Endothelial cell of umbilical vein (primary cell): Measurements from ENCODE around the gene BMAL2. TPM values are rescaled to one million over a fixed set of nuclear protein-coding genes. Genes with fewer than 3 reads are reported as not detected.

ENCODE experiments used
- BruUV-seq: library from RNA; stranded (reverse); fragments of 400-500 nt; replicated peaks from 2 replicates; lab custom pipeline; 2021; lab: Mats Ljungman, UMichigan
- CTCF ChIA-PET: fragments of 300-600, 350-600 bp; sonication (Branson Sonifier 250); formaldehyde crosslinking; loops from one replicate; lab custom pipeline; 2021; ENCODE audit warnings: antibody characterized with exemption, inconsistent platforms; lab: Charles Lee
- POLR2A ChIA-PET: fragments of 300-600, 350-600 bp; sonication (Branson Sonifier 250); formaldehyde crosslinking; loops from one replicate; lab custom pipeline; 2021; ENCODE audit warnings: antibody characterized with exemption, inconsistent platforms; lab: Charles Lee
- DNase-seq: peaks from one replicate; pipeline ENCODE4 v3.0.0-alpha.2; 2011; ENCODE audit warnings: low read depth, low spot score
- FAIRE-seq: peaks from 2 replicates; lab custom pipeline; 2011; peaks lifted over from hg19 to GRCh38; lab: Jason Lieb, UNC
- H2AFZ ChIP-seq: 2 replicates; pipeline ENCODE4 v1.6.0; 2012; ENCODE audit warnings: low read depth, low read length, control low read depth, inconsistent platforms
- H3K27ac ChIP-seq: 2 replicates; pipeline ENCODE4 v1.5.1; 2011; ENCODE audit warnings: low read depth, mild to moderate bottlenecking, control low read depth, low read length, moderate library complexity; ENCODE audit not compliant: insufficient read depth
- H3K27me3 ChIP-seq, 2 experiments: 2 replicates each; pipeline versions ENCODE4 v1.6.0 to v1.6.1; 2011; ENCODE audit warnings: low read length in 2 of 2, mixed read lengths in 1 of 2; ENCODE audit not compliant: control insufficient read depth in 2 of 2, insufficient read depth in 2 of 2
- H3K36me3 ChIP-seq, 2 experiments: 2 replicates in 1 of 2; 3 replicates in 1 of 2; pipeline ENCODE4 v1.5.1; 2011; ENCODE audit warnings: low read length in 2 of 2, mild to moderate bottlenecking in 1 of 2, moderate library complexity in 1 of 2; ENCODE audit not compliant: control insufficient read depth in 2 of 2, insufficient read depth in 2 of 2; ENCODE audit errors: extremely low read depth in 1 of 2
- H3K4me1 ChIP-seq: 3 replicates; pipeline ENCODE4 v1.5.1; 2011; ENCODE audit warnings: mild to moderate bottlenecking, low read length; ENCODE audit not compliant: control insufficient read depth, insufficient read depth; ENCODE audit errors: extremely low read depth
- H3K4me2 ChIP-seq: 2 replicates; pipeline ENCODE4 v1.6.1; 2011; ENCODE audit warnings: low read length, control low read depth, mixed read lengths; ENCODE audit not compliant: insufficient read depth
- H3K4me3 ChIP-seq, 3 experiments: fragments of 200-600 bp in 1 of 3; sonication (generic), shearing (Covaris generic) in 1 of 3; replicated peaks in 1 of 3; 2 replicates each; pipeline ENCODE4 v1.5.1; 2011 to 2016; ENCODE audit warnings: control low read depth in 3 of 3, low read length in 3 of 3, mild to moderate bottlenecking in 2 of 3, inconsistent platforms in 1 of 3, low read depth in 1 of 3, moderate library complexity in 1 of 3; ENCODE audit not compliant: insufficient read depth in 1 of 3
- H3K79me2 ChIP-seq: 2 replicates; pipeline ENCODE4 v1.6.0; 2012; ENCODE audit warnings: low read length, inconsistent platforms; ENCODE audit not compliant: control insufficient read depth, insufficient read depth
- H3K9ac ChIP-seq: replicated peaks from 2 replicates; pipeline ENCODE3; 2011; ENCODE audit warnings: low read length, control low read depth; ENCODE audit not compliant: insufficient read depth; ENCODE audit errors: extremely low read depth
- H3K9me1 ChIP-seq: replicated peaks from 3 replicates; pipeline ENCODE4 v1.6.0; 2011; ENCODE audit warnings: mild to moderate bottlenecking, low read length; ENCODE audit not compliant: control insufficient read depth, insufficient read depth; ENCODE audit errors: extremely low read depth
- H3K9me3 ChIP-seq: replicated peaks from 2 replicates; pipeline ENCODE4 v1.5.1; 2012; ENCODE audit warnings: low read length, inconsistent platforms; ENCODE audit not compliant: control insufficient read depth, insufficient read depth
- H4K20me1 ChIP-seq: replicated peaks from 2 replicates; pipeline ENCODE3; 2011; ENCODE audit warnings: mild to moderate bottlenecking, low read length; ENCODE audit not compliant: control insufficient read depth, insufficient read depth; ENCODE audit errors: extremely low read depth
- CTCF ChIP-seq, 2 donors: IDR thresholded peaks; 1 replicate in 1 of 2; 2 replicates in 1 of 2; pipeline ENCODE4 v1.5.1; 2011; ENCODE audit warnings: low read length in 2 of 2, mild to moderate bottlenecking in 2 of 2, moderate library complexity in 2 of 2, control low read depth in 1 of 2, inconsistent platforms in 1 of 2, low read depth in 1 of 2; ENCODE audit not compliant: insufficient read depth in 1 of 2; ENCODE audit errors: extremely low read depth in 1 of 2
- MAX ChIP-seq: IDR thresholded peaks from 2 replicates; pipeline ENCODE4 v1.6.1; 2011; ENCODE audit not compliant: insufficient read depth, insufficient read length
- dilution Hi-C: fragments of 300-500 bp; cut with MboI; formaldehyde crosslinking; loops from one replicate; pipeline ENCODE4 v1.15.0; 2019; ENCODE audit warnings: low sequenced_read_pairs; ENCODE audit not compliant: extremely low pct_ligation_motif_present
- intact Hi-C: fragments of 100-400 bp; cut with micrococcal nuclease; formaldehyde crosslinking; loops from one replicate; pipeline ENCODE4 v1.10.0; 2022
- polyA plus RNA-seq, 4 experiments: library from polyadenylated mRNA; depleted of rRNA in 3 of 4; stranded (reverse) in 3 of 4; unstranded in 1 of 4; fragments of >200 nt; gene quantifications; 2 replicates each; pipeline versions ENCODE4 v1.2.1 to v1.2.3, GENCODE V29; 2011 to 2012; ENCODE audit warnings: missing spikeins in 1 of 4
- total RNA-seq: library from RNA; stranded (reverse); gene quantifications from 2 replicates; pipeline ENCODE4 v1.2.3, GENCODE V29; 2021

The BMAL2 gene
- total and polyA plus RNA-seq, 2 donors (not counting 3 experiments of a cell fraction or from before 2014, with no cell fraction given): 5.9 to 33.3 TPM

- CTCF ChIA-PET: interaction anchor here (0.7 to 8.1 kb wide), 5 partner anchors 9 to 415 kb away, joined by 3 to 268 read pairs (median 3); partner anchors contain the start of gene TM7SF3
These were observed 32.4 kb upstream of the BMAL2 start for GRCh38 chr12:27300226-27300625.

More at GRCh38 chr12:27300226-27300625, 32.4 kb upstream of the BMAL2 start:
- Histone ChIP-seq H3K9ac (no peak overlapping the region), H3K36me3 (peaks cover 2 to 17% of the 10 kb centered on the region in 2 experiments), H4K20me1 (no peaks in the 10 kb centered on the region), H2AFZ (no peak overlapping the region), H3K4me3 (no peak overlapping the region), H3K79me2 (peaks cover 4% of the 10 kb centered on the region), H3K9me3 (no peaks in the 10 kb centered on the region), H3K9me1 (no peaks in the 10 kb centered on the region), H3K4me2 (no peak overlapping the region), H3K27me3 (no peaks in the 10 kb centered on the region), H3K4me1 (peaks cover 6% of the 10 kb centered on the region), H3K27ac (no peak overlapping the region)
- TF ChIP-seq CTCF (IDR thresholded peaks at IDR 0.05; ENCODE audit: extremely low read depth in 1 of 2, insufficient read depth in 1 of 2, low read depth in 1 of 2, low read length in 2 of 2): no peak
- TF ChIP-seq MAX: no peak
- intact Hi-C loops (loop anchor here (10.0 kb wide), 1 partner anchor 445 kb away; no protein-coding TSS in a partner anchor), dilution Hi-C loops (no loop called here)
- DNase-seq: peak; percentile 44
- POLR2A ChIA-PET: no interaction called here
- FAIRE-seq: no peak
- no TSS peak for BruUV-seq
